Fibroblast of skin of abdomen (primary cell): Measurements from ENCODE around the gene ADAMTS17.
A peak's percentile ranks its signal among the peaks of the same experiment; 100 is the strongest.

Experiments used
- DNase-seq: peaks from one replicate; pipeline ENCODE4 v3.0.0-alpha.2; 2013

Gene ADAMTS17

DNA sequence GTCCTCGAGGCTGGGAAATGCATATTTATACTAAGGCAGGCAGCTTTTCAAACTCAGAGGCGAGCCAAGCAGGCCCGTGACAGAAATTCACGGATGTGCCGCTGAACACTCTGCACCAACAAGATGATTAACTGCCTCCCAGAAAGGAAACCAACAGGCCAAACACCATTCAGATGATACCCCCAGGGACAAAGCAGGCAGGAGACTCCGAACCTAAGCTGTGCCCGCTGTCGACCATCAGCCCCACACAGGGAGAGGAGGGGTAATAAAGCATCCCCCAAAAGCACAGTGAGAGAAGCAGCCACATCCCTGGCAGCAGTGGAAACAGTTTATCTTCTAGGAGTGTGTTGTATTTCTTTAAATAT lies 31.8 kb downstream of the ADAMTS17 start:
- no peak for DNase-seq

DNA sequence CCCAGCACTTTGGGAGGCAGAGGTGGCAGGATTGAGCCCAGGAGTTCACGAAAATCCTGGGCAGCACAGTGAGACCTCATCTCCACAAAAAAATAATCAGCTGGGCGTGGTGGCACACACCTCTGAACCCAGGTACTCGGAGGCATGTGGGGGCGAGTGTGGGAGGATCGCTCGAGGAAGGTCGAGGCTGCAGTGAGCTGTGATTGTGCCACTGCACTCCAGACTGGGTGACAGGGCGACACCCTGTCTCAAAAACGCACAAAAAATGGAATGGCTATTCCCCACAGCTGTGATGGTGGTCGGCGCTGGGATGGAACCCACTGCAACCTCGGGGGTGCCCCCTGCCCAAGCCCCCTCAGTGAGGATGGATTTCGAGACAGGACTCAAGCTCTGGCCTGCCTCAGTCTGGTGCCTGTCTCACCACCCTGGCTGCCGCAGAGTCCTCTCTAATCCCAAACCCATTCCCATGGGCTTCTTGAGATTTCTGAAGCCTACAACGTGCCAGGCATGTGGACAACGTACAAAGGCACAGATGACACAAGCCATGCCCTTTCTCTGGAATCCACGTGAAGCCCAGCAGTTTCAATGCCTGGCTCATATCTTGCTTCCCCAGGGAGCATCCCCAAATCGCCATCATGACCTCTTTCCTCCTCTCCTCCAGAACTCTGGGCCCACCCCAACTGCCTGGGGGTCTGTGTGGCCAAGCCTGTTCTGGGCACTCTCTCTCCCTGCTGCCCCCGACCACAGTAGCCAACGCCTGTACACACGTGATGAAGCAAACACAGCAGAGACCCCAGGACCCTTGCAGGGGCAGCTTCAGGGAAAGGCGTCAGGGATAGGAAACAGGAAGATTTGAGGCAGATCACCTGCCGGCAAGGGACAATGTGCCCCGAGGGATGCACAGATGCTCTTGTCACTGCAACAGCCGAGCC lies 32.4 kb downstream of the ADAMTS17 start:
- no peak for DNase-seq

DNA sequence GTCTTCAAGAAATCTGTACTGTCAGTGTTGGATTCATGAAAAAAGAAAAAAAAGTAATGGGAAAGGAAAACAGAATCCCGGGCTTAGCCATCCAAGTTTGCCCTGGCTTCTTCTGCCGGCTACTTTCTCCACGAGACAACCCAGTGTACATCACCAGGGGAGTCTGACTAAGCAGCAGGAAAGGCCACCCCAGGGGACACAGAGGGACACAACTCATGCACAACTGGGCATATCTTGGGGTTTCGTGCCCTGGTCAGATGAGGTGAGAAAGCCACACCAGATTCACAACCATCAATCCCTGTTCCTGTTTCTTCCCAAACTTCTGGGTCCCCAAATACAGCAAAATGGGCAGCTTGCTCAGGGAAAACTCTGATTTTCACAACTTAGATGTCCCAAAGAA lies 33.2 kb downstream of the ADAMTS17 start:
- DNase-seq: no peak

DNA sequence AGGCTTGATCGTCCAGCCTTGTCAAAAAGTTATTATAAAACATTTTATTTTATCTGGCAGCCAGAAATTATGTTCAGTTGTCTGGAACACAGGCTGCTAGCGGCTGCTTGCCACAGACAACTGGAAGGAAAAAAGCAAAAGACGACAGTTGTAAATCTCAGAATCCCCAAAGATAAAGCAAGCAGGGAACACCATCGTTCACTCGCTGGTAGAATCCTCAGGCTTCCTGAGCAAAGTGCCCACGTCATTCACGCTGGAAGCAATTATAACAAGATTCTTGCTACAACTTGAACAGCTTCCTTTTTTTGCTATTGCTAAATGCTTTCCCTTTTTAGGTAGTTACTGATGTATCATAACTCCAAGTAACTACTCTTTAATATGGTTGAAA lies 33.6 kb downstream of the ADAMTS17 start:
- peak; percentile 14 for DNase-seq

- DNase-seq: no peak
These were observed 34.2 kb downstream of the ADAMTS17 start for GRCh38 chr15:100307241-100308212.

GRCh38 chr15:100306098-100306497 lies 35.7 kb downstream of the ADAMTS17 start:
- no peak for DNase-seq

DNA sequence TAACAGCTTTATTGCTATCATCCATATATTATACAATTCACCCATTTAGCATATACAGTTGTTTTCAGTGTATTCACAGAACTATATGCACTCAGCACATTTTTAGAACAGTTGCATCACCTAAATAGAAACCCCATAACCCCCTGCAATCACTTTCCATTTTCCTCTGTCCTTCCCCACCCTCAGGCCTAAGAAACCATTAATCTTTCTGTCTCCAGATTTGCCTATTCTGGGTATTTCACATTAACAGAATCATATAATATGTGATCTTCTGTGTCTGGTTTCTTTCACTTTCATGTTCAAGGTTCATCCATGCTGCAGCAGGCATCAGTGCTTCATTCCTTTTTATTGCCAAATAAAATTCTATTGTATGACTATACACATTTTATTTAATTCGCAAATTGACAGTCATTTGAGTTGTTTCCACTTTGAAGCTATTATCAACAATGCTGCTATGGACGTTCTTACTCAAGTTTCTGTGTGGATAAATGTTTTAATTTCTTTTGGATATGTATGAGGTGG lies 39.8 kb downstream of the ADAMTS17 start:
- no peak for DNase-seq

DNA sequence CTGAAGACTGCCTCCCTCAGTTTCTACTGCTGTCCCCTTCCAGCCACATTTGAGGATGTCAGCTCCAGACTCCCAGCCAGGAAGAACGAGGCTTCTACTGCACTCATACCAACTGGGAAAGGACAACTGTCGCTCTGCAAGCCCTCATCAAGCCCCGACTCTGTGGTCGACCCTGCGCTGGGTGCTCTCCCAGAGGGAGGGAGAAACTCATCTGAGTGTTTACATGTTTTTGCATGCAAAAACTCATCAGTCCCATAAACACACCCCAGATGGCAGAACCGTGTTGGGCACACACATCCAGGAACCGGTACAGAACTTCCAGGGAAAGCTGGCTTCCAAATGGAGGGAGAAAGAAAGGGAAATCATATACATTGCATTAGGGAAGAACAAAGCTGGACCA lies 43.5 kb downstream of the ADAMTS17 start:
- DNase-seq: no peak

DNA sequence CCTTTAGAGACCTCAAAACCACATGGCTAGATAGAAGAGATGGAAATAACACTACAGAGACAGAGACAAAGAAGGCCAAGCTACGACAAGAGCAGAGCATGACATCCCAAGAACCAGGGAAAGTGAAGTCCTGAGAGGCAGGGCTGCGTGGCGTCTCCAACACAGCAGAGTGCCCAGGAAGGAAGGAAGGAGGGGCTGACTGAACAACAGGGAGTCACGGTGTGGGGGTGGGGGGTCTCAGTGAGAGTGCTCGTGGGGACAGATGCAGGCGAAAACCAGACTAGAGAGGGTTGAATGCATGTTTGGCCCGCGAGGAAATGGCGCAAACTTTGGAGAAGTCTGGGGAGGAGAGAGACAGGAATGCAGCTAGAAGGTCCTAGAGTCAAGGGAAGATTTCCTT lies 44.0 kb downstream of the ADAMTS17 start:
- no peak for DNase-seq

GRCh38 chr15:100295939-100296565 lies 45.7 kb downstream of the ADAMTS17 start:
- no peak for DNase-seq

DNA sequence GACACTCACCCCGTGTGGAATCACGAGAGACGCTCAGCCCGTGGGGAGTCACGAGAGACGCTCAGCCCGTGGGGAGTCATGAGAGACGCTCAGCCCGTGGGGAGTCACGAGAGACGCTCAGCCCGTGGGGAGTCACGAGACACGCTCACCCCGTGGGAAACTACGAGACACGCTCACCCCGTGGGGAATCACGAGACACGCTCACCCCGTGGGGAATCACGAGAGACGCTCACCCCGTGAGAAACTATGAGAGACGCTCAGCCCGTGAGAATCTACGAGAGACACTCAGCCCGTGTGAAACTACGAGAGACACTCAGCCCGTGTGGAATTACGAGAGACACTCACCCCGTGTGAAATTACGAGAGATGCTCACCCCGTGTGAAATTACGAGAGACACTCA lies 49.8 kb downstream of the ADAMTS17 start:
- no peak for DNase-seq

DNA sequence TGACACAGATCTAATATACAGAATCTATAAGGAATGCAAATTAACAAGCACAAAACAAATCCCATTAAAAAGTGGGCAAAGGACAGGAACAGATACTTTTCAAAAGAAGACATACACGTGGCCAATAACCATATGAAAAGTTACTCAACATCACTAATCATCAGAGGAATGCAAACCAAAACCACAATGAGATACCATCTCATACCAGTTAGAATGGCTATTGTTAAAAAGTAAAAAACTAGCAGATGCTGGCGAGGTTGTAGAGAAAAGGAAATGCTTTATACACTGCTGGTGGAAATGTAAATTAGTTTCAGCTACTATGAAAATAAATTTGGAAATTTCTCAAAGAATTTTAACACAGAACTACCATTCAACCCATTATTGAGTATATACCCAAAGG lies 50.7 kb downstream of the ADAMTS17 start:
- peak; percentile 1 for DNase-seq

GRCh38 chr15:100285641-100286295 lies 56.0 kb downstream of the ADAMTS17 start:
- DNase-seq: no peak

DNA sequence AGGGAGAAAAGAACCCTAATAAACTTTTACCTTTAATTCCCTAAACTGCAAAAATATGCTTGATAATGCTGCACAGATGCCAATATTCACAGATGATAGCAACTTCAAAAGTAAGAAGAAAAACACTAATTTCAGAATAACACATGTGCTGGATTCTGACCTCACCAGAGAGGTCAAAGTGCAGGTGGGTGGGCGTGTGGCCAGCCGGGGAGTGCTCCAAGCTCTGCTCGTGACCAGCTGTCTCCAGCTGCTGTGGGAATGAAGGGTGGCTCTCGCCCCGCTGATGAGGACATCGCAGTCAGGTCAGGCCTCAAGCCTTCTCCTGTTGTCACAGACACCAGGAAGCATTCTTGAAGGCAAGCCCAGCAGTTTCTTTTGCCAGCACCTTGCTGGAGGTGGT lies 57.1 kb downstream of the ADAMTS17 start:
- DNase-seq: no peak

DNA sequence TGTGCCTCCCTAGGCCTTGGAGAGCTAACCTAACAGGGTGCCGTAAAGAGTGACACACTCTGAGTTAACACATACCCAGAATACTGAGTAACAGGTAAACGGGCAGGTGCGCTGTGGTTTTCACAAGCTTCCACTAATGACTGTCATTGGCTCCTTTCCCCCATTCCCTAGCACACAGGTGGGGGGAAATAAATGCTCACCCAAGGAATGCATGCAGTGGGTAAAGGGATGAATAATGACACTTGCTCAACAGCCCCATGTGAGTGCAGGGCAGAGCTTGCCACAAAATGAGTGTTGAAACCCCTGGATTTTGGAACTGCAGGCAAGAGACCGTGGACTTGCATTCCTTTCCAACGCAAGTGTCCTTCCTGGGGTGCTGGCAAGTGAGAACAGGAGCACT lies 57.6 kb downstream of the ADAMTS17 start:
- no peak for DNase-seq

DNA sequence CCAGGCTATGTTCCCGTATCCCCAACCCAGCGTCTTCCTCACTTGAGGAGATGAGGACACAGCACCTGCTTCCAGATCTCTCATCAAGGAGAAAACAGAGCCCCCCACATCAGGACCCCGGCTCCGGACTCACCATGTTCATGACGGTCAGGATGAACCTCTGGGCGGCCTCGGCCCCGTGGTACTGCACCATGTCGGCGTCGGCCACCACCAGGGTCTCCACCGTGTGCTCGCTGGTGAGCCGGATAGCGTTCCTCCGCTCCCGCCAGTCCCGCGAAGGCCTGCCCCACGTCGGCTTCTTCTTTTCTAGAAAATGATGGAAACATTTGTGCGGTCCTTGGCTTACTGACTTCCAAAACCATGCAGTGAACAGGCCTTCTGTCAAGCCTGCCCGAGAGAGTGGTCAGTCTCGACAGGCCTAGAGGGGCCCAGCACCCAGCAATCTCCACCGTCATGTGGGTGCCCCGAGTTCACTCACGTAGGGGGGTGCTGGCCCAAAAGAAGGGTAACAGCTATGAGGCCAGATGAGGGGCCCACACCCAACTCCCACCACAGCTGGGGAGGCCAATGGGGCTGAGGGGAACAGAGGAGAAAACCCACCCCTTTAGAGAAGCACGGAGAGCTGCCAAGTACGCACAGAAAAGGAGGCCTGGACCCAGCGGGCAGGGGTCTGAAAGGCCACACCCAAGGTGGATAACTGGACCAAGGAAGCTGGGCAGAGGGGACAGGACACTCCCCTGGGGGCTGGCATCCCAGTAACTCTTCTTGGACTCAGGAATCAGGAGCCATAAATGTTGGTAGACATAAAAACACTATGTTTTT lies 60.5 kb downstream of the ADAMTS17 start:
- no peak for DNase-seq

- DNase-seq: no peak
These were observed 61.9 kb downstream of the ADAMTS17 start for GRCh38 chr15:100279849-100280248.

DNA sequence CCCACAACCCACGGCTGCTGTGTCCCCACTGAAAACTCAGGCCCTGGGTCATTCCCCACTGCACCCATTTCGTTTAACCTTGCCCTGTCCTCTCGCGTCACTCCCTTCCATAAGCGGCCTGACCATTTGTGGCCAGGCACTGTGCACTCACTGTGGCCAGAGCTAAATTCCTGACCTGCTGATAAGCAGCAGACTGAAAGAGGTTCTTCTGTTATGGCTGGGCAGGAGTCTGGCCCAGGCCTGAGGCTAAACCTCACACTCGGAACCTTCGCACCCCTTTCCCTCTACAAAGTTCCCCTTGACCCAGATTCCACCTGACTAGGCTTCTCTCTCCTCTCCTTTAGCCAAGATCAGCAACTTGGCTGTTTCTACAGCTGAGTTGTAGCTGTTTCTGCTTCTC lies 62.3 kb downstream of the ADAMTS17 start:
- DNase-seq: no peak

- no peak for DNase-seq
These were observed 63.0 kb downstream of the ADAMTS17 start for GRCh38 chr15:100278596-100279380.

DNA sequence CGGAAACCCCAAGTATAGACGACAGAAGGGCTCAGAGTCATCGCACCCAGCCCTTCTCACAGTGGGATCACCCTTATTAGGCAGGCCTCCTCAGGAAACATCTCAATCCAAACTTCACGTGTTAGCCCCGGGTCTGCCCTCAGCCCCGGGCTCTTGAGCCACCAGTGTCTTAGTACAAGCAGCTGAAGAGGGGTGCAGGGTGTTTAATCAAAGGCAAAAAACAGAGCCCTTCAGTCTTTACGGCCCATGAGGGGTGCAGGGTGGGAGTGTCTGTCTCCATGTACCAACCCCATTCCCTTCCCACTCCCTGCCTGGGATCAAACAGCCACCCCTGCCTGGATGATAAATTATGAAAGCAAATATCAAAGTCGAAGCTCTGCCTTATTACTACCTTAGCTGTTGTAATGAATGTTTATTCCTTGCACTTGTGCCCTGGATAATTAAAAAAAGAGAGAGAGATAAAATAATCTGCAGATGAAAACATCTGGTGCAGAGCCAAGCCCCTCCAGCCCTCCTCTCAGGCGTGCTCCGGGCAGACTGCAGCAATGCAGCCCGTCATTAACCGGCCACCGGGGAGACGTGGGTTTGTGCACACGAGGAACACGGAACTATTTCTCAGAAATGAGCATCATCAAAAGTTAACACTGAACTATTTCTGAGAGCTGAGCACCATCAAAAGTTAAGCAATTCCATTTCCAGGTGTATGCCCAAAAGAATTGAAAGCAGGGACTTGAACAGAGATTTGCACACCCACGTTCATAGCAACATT lies 64.5 kb downstream of the ADAMTS17 start:
- no peak for DNase-seq
